ENCODE results near the gene DPM1.

DPM1 gene

DNA sequence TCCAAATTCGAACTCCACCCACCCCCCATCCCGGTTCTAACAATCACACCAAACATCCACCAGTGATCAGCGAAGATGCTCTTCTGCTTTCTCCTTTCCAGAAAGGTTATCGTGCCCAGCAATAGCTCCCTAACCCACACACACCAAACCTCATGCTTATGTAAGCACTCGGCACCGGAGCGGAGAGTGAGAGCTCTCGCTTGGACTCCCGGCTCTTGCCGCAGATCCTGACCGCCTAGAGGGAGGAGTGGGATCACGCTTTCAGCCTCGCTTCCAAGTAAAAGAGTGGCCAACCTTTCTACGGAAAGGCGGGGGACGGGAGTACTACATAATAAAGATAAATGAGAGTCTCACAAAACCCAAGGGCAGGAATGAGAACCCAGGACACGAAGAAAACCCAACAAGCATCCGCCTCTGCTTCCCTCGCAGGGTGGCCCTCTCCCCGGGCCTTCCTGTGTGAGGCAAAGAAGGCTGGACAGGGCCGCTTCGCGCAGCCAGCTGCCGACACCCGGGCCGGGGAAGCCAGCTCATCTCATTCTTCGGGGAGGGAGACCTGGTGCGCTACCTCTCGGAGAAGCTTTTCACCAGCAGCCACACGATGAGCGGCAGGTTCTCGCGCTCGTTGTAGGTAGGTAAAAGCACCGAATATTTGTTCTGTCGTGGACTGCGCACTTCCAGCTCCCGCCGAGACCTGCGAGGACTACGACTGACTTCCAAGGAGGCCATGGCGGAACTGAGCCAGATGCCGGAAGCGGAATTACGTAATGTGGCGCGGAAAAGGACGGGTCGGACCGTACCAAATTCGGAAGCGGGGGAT, at the start of gene DPM1:
Gene DPM1 (minus strand): TSS at position 735 of the 817 bp plus-strand sequence. CDS start 9 bp downstream, at position 726.
- peak in 4 of 6 experiments; percentile 40 to 86 (median 82) for DNase-seq

DNA sequence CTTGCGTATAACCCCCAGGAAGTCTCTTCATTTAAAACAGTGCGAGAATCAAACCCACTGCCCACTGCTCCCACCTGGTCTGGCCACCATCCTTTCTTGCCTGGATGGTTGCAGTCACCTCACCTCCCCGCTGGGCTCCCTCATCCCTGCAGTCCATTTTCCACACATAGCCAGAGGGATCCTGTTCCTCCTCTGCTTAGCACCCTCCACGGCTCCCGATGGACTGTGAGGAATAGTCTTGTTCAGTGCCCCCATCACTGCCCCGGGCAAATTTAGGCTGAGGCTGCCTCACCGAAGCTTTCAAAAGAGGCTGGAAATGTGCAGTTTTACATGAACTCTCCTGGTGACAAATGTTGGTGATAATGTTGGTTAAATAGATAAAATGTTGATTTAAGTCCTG, 46.9 kb upstream of the DPM1 start:
- DNase-seq = no peak

DNA sequence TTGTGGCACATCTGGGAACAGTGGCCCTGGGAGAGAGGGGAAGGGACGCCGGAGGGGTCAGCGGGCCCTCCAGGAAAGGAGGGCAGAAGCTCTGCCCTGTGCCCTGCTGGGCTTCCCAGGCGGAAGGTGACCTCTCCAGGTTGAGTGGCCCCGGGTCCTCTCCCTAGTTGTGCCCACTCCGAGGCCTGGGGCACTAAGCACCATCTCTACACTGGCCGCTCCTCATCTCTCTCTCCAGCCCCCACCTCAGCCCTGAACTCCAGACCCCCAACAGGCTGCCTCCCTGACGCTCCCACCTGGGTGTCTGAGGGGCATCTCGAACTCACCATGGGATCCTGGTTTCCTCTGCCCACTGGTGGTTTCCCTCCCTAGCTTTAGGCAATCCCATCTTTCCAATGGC, 46.4 kb upstream of the DPM1 start:
- DNase-seq = no peak

DNA sequence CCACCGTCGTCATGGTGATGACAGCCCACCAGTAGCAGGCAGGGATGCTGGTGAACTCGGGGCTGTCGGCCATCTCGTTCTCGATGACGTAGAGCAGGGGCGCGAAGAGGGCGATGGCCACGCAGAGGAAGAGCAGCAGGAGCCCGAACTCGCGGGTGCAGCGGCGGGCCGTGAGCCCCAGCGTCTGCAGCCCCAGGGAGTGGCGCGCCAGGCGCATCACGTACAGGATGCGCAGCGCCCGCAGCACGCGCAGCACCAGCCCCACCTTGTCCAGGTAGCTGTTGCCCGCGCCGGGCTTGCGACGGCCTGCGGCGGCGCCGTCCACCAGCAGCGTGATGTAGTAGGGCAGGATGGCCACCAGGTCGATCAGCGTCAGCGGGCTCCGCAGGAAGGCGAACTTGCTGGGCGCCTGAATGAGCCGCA, 46.0 kb upstream of the DPM1 start:
- no peak for DNase-seq

DNA sequence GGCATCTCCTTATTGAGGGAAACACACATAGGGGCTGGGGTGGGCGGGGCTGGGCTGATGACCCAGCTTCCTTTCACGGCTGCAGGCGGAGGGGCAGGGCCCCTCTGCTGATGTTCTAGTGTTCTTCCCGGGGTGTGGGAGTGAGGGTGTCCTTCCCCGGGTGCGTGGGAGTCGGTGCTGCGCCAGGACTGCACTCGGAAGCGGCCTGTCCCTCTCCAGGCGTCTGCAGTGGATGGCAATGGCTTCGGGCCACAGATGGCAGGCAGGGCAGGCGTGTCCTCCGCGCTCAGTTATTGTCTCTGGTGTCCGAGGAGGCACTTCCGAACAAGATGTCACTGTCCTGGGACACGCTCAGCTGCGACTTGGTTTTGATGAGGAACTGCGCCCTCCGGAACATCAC, 45.4 kb upstream of the DPM1 start:
- no peak for DNase-seq

DNA sequence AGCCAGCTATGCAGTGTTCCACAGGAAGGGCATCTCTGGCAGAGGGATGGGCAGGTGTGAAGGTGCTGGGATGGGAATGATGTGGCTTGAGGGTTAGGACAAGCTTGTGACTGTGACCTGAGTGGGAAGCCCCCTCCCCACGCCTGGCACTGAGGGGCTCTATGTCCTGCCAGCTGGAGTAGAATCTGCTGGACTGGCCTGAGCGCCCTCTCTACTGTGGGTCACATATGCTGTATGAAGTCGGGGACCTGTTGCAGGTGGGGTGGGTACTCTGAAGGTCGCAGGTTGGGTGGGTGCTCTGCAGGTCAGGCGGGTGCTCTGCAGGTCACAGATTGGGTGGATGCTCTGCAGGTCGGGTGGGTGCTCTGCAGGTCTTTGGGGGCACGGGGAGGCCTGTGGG, 44.3 kb upstream of the DPM1 start:
- no peak for DNase-seq

DNA sequence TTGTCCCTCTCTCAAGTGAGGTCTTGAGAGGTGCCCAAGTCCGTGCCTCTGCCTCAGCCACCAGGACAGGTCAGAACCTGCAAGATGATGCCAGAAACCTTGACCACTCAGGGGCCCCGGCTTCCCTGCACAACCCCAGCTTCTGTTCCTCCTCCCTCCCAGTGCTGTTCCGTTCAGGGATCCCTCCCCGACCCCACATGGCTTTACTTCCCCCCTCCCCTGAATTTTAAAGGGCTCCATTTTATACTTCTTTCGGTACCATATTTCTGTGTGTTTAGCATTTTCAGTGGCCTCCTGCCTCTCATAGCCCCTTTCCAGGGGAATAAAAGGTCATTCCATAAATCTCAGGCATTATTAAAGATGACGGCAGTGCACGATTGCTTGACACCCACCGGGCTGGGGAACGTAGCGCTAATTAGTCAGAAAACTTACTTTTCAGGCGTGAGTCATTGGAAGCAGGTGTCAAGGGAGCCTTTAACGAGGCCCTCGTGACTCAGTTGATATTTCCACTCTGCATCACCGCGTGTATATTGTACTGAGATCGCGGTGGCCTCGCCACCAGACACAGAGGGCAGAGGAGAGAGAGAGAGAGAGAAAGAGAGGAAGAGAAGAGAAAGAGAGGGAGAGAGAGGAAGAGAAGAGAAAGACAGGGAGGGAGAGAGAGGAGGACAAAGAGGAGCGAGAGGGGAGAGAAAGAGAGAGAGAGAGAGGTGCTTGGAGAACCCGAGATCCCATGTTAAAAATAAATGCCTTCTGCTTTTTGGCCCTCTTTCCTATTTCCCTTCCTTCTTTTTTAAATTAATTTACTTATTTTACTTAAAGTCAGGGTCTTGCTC, 43.3 kb upstream of the DPM1 start:
- no peak for DNase-seq

DNA sequence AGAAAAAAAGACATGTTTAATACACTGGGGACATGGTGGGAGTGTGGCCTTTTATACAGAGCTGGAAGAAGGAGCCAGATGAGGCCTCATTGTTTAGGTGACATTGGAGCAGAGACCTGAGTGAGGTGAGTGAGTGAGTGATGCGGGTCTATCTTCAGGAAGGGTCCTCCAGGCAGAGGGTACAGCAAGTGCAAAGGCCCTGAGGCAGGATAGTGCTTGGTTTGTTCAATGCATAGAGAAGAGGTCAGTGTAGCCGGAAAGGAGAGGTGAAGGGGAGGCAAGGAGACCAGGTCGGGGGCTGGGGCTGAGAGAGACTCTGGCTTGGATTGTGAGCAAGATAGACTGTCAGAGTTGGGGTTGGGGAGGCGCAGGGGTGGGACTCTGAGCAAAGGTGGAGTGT, 41.0 kb upstream of the DPM1 start:
- DNase-seq = no peak

DNA sequence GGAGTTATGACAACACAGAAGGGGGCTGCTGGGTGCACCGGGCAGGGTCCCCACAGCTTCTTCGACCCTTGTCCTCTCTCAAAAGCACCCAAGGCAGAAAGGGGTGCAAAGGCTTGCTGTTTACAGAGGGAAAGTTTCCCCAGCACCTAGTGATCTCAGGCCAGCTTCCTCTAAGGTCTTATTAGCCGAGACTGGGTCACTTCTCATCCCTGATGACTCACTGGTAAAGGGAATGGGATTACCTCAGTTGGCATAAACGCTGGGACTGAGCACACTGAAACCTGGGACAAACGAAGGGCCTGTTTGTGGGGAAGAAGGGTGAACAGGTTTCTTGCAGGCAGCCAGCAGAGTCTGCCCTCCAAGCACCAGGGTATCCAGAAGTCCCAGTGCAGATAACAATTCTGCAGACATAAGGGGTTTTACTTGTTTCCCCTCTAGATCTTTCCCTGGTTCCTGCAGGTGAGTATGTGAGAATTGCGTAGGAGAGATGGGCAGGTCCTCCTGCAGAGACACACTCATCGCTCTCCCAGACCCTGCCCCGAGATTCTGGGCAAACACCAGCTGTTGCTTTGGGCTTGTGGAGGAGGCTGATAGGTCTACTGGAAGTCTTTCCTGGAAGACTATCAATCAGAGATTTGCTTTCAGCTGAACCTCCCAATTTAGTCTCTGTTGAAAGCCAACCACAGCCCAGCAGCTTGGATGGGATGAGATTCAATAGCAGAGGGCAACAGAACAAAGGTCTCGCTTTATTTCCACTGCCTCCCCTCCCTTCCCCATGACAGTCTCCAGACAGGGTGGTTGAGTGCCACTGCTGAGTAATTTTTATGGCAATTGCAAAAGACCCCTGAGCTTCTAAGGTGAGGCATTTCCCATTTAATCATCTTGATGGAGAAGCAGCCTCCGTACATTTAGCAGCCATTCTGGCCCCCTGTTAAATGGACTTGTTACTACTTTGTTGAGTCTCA, 38.9 kb upstream of the DPM1 start:
- no peak for DNase-seq

DNA sequence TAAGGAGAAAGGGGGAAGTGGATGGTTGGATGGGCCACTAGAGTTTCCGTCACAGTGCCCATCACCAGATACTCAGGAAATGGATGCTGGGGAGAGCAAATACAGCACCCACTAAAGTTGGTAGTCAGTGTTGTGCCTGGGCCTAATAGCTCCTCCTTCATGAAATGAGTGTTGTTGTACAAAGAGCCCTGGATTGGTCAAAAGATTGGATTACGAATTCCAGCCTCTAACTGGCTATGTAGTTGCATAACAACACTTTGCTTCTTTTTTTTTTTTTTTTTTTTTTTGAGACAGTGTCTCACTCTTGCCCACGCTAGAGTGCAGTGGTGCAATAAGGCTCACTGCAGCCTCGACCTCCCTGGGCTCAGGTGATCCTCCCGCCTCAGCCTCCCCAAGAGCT, 37.2 kb upstream of the DPM1 start:
- DNase-seq = no peak

DNA sequence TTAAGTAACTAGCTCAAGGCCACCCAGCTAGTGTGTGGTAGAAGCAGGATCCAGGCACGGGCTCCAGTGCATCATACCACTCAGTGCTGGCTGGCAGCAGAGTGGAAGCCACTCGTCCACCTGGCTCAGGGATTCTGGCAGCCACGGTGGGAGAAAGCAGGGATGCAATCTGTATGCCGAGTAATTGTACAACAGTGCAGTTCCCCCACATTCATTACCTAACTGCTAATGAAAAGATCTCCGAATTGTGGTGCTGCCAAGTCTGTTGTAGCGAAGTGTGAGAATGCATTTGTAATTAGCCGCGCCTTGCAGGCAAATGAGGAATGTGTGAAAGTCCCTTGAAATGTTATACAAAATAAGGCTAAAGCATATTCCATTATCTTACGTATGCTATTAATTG, 35.5 kb upstream of the DPM1 start:
- DNase-seq = no peak

DNA sequence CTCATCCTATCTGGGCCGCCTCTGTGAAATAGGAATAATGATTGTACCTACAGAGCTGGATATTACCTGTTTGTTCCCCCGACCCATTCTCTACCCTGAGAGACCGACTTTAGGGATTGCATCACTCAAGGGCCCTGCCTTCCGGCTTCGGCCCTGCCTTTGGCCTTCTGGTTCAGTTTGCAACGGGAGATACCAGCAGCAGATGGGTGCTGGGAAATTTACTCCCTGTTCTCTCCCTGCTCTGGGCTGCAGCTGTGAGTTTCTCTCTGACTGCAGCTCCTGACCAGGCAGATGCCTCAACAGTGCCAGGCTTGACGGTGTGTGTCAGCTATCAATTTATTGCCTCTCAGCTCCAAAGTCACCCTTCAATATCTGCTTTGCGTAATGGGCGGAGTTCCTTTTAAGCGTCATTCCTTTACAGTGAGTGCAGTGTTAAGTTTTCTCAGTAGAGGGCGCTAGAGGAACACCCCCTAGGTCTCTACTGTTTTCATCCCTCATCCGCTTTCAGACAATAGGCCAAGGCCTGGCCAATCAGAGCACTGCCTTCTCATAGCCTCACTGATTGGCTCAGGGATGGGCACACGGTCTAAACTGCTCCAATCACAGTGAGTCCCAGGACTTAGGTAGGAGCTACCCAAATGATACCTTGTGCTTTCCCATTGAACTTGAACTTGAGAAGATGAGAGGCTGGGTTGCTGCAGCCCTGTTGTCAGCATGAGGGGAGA, 34.6 kb upstream of the DPM1 start:
- peak in 4 of 6 experiments; percentile 9 to 22 (median 16) for DNase-seq

DNA sequence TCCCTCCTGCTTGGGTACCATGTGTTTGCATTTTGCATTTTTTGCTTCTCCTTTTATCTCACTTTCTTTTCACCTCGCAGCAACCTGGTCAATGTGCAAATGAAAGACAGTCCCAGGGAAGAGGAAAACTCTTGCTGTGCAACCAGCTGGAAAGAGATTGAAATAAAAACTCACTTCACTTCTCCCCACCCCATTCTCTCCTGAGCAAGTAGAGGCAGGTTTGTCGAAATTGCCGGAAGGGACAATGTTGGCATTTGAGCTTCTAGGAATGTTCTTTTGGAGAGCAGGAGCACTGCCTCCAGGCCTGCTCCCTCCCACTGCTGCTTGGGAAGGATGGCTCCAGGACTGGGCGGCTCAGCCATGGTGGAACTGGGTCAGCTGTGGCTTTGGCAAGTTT, 34.0 kb upstream of the DPM1 start:
- no peak for DNase-seq

DNA sequence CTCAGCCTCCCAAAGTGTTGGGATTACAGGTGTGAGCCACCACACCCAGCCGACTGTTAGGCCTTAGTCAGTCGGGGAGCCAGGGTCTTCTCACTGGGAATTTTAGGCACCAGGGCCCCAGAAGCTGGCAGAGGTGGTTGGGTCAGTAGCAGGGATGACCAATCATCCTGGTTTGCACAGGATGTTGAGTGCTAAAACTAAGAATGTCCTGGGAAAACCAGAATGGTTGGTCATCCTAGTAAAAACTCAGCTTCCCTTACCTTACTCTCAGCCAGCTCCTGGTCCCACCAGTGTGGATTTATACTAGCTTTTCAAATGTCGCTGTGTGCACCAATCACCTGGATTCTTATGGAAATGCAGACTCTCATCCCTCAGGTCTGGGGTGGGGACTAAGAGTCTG, 32.7 kb upstream of the DPM1 start:
- DNase-seq = no peak

DNA sequence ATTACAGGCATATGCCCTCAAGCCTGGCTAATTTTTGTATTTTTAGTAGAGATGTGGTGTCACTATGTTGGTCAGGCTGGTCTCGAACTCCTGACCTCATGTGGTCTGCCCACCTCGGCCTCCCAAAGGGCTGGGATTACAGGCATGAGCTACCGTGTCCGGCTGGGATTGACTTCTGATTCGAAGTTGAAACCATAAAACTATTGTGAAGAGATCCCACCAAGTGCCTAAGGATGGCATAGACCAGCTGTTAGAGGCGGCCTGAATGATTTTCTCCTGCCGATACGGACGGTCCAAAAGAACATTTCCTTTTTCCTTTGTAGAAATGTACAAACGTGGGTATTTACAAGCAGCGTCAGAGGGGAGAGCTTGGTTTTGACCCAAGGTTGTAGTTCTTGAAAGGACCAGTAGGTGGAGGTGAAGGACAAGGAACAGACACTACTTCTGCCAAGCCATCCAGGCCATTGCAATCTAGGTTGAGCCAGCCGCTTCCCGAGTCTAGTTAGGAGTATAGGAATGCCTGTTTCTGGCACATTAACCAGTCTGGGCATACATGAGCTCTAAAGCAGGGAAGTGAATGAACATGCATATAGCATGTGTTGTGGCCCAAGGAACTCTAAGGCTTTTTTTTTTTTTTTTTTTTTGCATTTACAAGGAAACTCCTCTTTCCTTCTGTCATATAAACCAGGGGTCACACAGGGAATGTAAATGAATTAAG, 29.3 kb upstream of the DPM1 start:
- DNase-seq = peak; percentile 28 to 75 (median 39)

DNA sequence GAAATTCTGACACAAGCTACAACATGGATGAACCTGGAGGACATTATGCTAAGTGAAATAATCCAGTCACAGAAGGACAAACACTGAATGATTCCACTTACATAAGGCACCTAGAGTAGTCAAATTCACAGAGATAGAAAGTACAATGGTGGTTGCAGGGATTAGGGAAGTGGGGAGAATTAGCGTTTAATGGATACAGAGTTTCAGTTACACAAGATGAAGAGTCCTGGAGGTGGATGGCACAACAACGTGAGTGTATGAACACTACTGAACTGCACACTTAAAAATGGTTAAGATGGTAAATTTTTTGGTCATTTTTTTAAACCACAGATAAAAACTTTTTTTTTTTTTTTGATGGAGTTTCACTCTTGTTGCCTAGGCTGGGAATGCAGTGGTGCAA, 25.0 kb upstream of the DPM1 start:
- no peak for DNase-seq

DNA sequence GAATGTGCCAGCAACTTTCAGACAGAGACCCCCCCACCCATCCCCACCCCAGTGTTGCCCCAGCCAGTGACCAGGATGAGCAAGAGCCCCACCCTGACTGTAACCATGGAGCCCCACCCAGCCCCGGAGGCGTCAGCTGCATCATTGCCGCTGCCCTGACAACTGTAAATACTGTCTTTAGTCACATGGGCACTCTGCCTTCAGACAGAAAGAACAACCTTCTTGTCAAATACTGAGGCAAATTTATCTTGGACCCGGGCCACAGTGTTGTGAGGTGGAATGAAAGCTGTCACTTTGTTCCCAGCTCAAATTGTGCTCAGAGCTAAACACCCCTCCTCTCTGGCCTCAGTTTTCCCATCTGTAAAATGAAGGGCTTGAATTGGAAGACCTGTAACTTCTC, 24.0 kb upstream of the DPM1 start:
- no peak for DNase-seq

DNA sequence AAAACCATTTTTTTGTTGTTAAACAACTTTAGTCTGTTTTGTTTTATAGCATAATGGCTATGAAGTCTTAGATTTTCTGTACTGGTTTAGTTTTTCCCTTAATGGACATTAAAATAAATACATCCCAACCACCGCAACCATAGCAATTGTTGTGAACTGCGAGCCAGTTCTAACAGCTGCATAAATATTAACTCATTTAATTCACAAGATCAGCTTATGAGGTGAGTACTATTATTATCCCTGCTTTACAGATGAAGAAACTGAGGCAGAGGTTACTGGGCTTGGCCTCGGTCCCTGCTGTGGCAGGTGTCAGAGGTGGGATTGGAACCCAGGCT, 23.3 kb upstream of the DPM1 start:
- DNase-seq = no peak

DNA sequence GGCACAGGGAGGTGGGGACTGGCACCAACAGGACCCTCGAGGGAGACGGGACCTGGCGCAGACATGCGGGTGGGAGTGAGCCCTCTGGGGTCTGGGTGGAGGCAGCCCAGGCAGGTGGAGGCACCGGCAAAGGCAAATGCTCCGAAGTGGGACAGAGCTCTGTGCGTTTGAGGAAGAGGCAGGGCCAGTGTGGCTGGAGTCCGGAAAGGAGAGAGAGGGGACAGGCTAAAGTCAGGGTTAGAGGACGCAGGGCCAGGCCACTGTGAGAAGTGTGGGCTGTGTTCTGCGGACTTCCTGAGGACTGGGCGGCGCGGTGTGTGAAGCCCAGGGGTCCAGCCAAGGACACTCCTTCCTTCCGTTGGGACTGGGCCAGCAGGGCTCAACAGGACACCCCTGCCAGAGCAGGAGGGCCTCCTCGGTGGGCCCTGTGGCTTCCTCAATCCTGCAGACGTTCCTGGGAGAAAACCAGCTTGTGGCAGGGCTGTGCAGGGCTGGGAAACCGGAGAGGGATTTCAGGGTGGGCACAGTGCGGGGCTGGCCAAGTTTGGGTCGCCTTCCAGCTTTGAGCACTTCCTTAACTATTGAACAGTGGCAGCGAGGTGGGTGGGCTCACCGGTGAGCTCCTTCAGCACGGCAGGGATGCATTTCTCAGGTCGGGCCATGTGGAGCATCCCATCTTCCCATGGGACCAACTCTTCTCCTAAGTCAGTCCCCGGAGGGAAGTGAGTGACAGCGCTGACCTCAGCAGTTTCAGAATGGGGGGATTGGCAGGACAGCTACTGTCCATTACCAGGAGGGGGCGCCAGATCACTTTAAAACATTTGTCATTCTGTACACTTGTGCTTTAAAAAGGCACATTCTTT, 22.8 kb upstream of the DPM1 start:
- peak in 5 of 6 experiments; percentile 16 to 58 (median 36) for DNase-seq

DNA sequence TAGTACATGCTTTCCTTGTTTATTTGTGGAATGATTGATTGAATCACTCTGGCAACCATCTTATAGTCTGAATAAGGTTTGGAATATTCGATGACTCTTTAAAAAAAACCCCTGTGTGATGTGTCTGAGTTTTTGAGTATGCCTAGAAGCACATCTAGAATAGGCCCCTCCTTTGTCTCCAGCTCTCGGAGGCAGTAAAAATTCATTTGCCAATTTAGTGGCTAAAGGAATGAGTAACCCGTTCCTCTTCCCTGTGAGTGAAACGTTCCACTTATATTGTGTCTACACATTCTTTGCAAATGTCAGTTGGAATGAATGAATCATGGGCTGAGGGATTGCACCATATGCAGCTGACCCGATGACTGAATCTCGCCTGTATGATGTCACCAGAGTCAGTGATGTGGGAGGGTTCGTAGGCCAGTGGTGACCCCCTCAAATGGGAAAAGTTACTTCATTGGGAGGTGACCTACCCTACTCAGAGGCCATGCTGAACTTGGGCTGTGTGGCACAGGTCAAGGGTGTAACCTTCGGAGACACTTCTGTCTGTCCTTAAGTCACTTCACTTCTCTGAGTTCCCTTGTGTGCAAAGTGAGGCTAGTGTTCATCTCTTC, 21.8 kb upstream of the DPM1 start:
- DNase-seq = no peak
